ENCODE results near the gene RUNDC3A.

The RUNDC3A gene

DNA sequence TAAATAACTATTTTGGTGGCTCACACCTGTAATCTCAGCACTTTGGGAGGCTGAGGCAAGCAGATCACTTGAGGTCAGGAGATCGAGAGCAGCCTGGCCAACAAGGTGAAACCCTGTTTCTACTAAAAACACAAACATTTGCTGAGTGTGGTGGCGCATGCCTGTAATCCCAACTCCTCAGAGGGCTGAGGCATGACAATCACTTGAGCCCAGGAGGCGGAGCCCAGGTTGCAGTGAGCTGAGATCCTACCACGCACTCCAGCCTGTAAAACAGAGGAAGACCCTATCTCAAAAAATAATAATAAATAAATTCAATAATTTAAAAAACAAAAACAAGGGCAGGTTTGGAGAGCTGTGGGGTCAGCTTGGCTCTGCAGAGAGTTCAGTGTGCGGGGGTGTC lies 34.8 kb upstream of the RUNDC3A start:
- no peaks in the 10 kb centered on the region for H3K4me1 ChIP-seq (ENCODE audit: insufficient read depth, low read length)
- H3K9ac ChIP-seq (ENCODE audit: low read depth, low read length), result no peak overlapping the region
- TF ChIP-seq, protein P1, sequence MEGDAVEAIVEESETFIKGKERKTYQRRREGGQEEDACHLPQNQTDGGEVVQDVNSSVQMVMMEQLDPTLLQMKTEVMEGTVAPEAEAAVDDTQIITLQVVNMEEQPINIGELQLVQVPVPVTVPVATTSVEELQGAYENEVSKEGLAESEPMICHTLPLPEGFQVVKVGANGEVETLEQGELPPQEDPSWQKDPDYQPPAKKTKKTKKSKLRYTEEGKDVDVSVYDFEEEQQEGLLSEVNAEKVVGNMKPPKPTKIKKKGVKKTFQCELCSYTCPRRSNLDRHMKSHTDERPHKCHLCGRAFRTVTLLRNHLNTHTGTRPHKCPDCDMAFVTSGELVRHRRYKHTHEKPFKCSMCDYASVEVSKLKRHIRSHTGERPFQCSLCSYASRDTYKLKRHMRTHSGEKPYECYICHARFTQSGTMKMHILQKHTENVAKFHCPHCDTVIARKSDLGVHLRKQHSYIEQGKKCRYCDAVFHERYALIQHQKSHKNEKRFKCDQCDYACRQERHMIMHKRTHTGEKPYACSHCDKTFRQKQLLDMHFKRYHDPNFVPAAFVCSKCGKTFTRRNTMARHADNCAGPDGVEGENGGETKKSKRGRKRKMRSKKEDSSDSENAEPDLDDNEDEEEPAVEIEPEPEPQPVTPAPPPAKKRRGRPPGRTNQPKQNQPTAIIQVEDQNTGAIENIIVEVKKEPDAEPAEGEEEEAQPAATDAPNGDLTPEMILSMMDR (IDR thresholded peaks at IDR 0.05; ENCODE audit: borderline replicate concordance, extremely low read depth, low read length, poor library complexity, severe bottlenecking), result no peak
- TF ChIP-seq EZH2 (IDR thresholded peaks at IDR 0.05; ENCODE audit: borderline replicate concordance, low read depth, low read length, severe bottlenecking), result no peak
- DNase-seq (no peak), ATAC-seq (ENCODE audit: insufficient read depth, low read depth) (no peak)
- no peaks in the 10 kb centered on the region for H4K20me1 ChIP-seq (ENCODE audit: insufficient read depth, low read length)
- H3K4me3 ChIP-seq (ENCODE audit: low read depth in 1 of 2, low read length in 2 of 2), result no peak overlapping the region
- H2AFZ ChIP-seq (ENCODE audit: low read depth, low read length), result no peak overlapping the region
- H3K36me3 ChIP-seq (ENCODE audit: insufficient read depth, low read length), result no peaks in the 10 kb centered on the region
- H3K27me3 ChIP-seq (ENCODE audit: insufficient read depth, low read length, poor library complexity), result peaks cover 22% of the 10 kb centered on the region
- H3K79me2 ChIP-seq (ENCODE audit: insufficient read depth, low read length), result no peaks in the 10 kb centered on the region
- H3K4me2 ChIP-seq (ENCODE audit: insufficient read depth, low read length), result no peak overlapping the region
- no peak overlapping the region for H3K27ac ChIP-seq (ENCODE audit: low read length)
- no peaks in the 10 kb centered on the region for H3K9me3 ChIP-seq (ENCODE audit: insufficient read depth, low read length, severe bottlenecking)

GRCh38 chr17:44277976-44278375 lies 30.4 kb upstream of the RUNDC3A start:
- Histone ChIP-seq H3K9ac (ENCODE audit: low read depth, low read length) (no peak overlapping the region), H4K20me1 (ENCODE audit: insufficient read depth, low read length) (no peaks in the 10 kb centered on the region), H3K27me3 (ENCODE audit: insufficient read depth, low read length, poor library complexity) (peaks cover 20% of the 10 kb centered on the region), H3K36me3 (ENCODE audit: insufficient read depth, low read length) (no peaks in the 10 kb centered on the region), H3K27ac (ENCODE audit: low read length) (no peak overlapping the region), H3K4me3 (ENCODE audit: low read depth in 1 of 2, low read length in 2 of 2) (no peak overlapping the region), H2AFZ (ENCODE audit: low read depth, low read length) (no peak overlapping the region), H3K4me2 (ENCODE audit: insufficient read depth, low read length) (no peak overlapping the region), H3K4me1 (ENCODE audit: insufficient read depth, low read length) (no peaks in the 10 kb centered on the region), H3K9me3 (ENCODE audit: insufficient read depth, low read length, severe bottlenecking) (no peaks in the 10 kb centered on the region), H3K79me2 (ENCODE audit: insufficient read depth, low read length) (no peaks in the 10 kb centered on the region)
- no peak for TF ChIP-seq EZH2 (IDR thresholded peaks at IDR 0.05; ENCODE audit: borderline replicate concordance, low read depth, low read length, severe bottlenecking)
- TF ChIP-seq, protein P1 (IDR thresholded peaks at IDR 0.05; ENCODE audit: borderline replicate concordance, extremely low read depth, low read length, poor library complexity, severe bottlenecking), result no peak
- ATAC-seq (ENCODE audit: insufficient read depth, low read depth), result no peak
- no peak for DNase-seq

DNA sequence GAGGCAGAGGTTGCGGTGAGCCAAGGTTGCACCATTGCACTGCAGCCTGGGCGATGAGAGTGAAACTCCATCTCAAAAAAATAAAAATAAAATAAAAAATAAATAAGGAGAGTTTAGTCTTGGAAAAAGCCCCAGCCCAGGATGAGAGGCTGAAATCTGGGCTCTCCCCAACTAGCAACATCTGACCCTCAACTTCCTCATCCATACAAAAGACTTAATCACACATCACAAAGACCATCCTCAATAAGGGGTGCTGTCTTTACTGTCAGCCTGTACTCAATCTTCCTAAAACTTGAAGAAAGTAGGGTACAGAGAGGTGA lies 29.1 kb upstream of the RUNDC3A start:
- DNase-seq (no peak), ATAC-seq (ENCODE audit: insufficient read depth, low read depth) (no peak)
- TF ChIP-seq EZH2 (IDR thresholded peaks at IDR 0.05; ENCODE audit: borderline replicate concordance, low read depth, low read length, severe bottlenecking), result no peak
- TF ChIP-seq, protein P1 (IDR thresholded peaks at IDR 0.05; ENCODE audit: borderline replicate concordance, extremely low read depth, low read length, poor library complexity, severe bottlenecking), result no peak
- Histone ChIP-seq H3K27ac (ENCODE audit: low read length) (no peak overlapping the region), H3K79me2 (ENCODE audit: insufficient read depth, low read length) (no peaks in the 10 kb centered on the region), H3K4me1 (ENCODE audit: insufficient read depth, low read length) (no peaks in the 10 kb centered on the region), H3K27me3 (ENCODE audit: insufficient read depth, low read length, poor library complexity) (peaks cover 16% of the 10 kb centered on the region), H2AFZ (ENCODE audit: low read depth, low read length) (no peak overlapping the region), H3K4me3 (ENCODE audit: low read depth in 1 of 2, low read length in 2 of 2) (no peak overlapping the region), H4K20me1 (ENCODE audit: insufficient read depth, low read length) (no peaks in the 10 kb centered on the region), H3K36me3 (ENCODE audit: insufficient read depth, low read length) (no peaks in the 10 kb centered on the region), H3K4me2 (ENCODE audit: insufficient read depth, low read length) (no peak overlapping the region), H3K9ac (ENCODE audit: low read depth, low read length) (no peak overlapping the region), H3K9me3 (ENCODE audit: insufficient read depth, low read length, severe bottlenecking) (no peaks in the 10 kb centered on the region)
